Stimulated activated CD4-positive, alpha-beta T cell treated with anti-CD3 and anti-CD28 coated beads, Interleukin-2, amount 100 ng/mL, for 48 hours (primary cell): Measurements from ENCODE around the gene CHRNA4.
"Not testable (repeated sequence)": the region's sequence is repeated elsewhere in the genome, so short reads cannot be mapped to it uniquely, and the experiment has no call there.

Source experiments
- DNase-seq, 2 donors: peaks; one replicate each; pipeline ENCODE4 v3.0.0-alpha.2; 2020

The CHRNA4 gene

DNA sequence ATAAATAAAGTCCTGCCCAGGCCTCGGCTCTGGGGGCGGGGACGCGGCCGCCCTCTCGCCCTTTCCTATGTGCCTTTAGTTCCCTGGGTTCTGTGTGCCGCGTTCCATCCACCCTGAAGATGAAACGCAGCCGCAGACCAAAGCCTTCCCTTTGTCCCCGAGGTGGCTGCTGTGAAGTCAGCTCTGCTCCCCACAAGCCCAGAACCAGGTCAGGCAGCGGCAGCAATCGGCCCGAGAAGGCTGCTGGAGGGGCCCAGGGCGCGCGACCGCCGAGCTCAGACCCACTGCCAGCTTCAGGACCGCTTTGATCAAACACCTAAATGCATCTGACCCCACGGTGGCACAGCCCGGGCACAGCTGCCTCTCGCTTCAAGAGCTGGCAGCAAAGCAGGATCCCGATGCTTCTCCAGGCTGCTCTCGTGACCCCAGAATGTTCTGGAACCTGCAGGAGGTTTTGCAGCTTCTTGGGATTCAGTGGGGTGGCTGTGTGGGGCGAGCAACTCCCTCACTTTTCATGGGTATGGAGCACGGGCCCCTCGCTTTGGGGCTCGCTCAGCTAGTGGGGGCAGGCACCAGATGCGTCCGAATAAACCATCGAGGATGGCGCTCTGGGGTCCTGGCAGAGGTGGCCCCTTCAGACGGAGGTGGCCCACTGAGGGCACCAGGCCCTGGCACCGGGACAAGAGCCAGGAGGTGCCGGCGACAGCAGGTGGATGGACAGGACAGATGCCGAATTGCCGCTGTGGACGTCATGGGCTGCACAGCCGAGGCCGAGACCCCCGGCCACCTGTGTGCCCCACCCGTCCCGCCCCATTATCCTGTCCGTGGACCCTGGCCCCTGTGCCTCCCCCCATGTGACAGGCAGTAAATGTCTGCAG lies 13.0 kb downstream of the CHRNA4 start:
- DNase-seq = no peak

DNA sequence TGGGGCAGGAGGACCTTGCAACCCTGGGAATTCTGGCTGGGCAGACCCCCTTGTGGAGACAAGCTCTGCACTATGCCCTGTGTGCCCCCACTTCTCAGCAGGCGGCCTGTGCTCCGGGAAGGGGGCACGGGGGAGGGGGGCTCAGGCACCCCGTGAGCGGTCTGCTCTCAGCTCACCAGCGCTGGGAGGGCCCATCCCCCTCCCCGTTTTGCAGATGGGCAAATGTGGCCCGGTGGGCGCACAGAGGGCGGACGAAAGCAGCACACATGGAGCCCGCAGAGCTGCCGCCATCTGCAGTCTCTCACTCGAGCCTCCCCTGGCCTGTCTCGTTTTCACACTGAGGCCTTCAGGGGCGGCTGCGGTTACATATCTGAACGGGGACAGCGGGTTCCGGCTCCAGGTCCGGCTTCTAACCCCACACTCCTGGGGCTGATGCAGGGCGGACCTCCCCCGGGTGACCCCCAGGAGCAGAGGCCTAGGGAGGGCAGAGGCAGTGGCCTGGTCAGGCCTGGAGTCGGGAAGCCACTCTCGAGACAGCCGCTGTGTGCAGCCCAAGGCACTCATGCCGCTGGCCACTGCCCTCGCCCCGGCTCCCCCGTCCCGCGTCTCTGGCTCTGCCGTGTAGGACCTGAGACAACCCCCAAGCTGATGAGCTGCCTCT lies 13.9 kb downstream of the CHRNA4 start:
- no peak for DNase-seq

DNA sequence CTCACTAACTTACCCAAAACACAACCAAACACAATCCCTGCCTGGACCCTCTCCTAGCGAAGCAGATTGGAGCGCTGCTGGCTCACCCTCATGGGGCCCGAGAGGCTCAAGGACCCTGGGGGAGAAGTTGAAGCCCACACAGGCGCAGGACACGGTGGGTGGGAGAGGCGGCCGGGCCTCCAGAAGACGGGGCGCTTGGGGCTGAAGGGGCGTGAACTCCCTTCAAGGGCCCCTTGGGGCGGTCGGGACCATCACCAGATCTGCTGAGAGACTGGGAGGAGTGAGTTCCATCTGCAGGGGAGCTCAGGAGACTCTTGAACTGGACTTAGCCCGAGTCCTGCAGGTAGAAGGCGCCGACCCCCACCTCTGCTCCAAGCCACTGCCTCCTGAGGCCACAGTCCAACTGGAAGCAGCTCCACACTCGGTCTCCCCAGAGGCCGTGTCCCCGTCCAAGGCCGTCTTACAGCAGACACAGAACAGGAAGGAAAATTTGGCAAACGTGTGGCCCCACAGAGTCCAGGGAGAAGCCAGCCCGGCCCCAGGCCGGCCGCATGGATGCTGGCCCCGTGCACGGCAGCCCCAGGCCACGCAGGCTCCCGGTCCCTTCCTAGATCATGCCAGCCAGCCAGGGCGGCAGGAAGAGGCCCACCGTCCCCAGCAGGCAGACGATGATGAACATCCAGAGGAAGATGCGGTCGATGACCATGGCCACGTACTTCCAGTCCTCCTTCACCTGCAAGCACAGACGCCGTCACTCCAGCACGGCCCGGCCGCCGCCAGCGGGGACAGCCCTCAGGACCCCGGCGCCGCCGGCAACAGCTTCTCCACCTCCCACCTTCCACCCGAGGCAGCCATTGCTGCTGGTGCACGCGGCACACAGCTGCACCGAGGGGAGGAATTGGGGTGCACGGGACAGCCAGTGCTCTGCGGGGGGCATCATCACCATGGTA lies 14.7 kb downstream of the CHRNA4 start:
- DNase-seq = no peak

DNA sequence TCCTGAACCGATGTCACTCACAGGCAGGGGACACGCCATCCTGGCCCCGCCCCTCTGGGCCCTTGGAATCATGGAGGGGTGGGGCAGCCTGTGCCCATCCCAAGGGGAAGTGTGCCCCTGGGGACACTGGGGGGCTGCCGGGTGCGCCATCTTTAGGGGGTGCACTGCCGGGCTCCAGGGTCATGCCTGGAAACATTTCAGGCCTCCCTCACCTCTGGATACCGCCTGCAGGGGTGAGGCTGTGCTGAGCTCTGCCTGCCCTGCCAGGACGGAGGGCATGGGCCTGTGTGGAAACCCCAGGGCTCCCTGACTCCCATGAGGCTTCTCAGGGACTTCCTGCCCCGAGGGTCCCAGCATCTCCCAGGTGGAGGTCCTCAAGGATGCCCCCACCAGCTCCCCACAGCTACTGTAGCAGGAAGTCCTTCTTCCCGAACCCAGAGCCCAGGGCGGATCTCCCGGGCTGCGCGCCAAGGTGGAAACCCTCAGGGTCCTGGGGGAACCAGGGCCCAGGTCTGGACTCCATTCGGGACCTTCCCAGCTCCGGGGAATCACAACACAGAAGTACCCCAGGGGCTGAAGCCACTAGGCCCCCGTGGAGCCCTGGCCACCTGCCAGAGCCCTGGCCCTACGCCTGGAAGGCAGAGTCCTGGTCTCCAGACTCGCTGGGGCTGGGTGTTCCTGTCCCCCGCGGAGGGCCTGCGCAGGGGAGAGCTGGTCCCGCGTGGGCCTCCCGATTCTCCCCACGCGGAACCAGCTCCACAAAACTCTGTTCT lies 15.6 kb downstream of the CHRNA4 start:
- no peak for DNase-seq

DNA sequence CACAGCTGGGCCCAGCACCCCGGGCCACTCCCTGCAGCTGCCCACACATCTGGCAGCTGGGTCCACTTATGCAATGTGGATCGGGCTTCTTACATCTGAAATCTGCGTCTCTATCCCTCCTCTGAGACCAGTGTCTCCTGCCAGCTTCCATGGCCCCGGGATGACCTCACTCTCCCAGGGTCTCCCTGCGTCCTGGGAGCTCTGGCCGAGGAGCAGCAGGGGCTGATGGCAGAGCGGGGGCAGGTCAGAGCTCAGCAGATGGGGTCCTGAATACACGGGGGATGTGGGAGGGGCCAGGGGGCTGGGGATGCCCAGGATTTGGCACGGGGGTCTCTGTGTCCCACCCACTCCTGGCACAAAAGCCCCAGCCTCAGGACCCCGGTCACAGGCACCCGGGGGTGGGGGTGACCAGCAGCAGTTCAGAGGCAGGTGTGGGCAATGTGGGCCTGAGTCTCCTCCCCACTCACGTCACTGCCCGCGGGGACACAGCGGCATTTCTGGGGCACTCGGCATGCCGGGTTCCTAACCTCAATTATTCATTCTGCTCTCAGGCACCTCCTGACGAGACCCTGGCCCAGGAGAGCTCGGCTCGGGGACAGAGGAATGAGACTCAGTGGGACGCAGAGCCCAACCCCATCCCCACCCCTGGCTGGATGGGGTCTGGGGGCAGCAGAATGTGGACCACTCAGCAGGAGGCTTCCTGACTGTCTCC lies 16.4 kb downstream of the CHRNA4 start:
- DNase-seq = no peak

DNA sequence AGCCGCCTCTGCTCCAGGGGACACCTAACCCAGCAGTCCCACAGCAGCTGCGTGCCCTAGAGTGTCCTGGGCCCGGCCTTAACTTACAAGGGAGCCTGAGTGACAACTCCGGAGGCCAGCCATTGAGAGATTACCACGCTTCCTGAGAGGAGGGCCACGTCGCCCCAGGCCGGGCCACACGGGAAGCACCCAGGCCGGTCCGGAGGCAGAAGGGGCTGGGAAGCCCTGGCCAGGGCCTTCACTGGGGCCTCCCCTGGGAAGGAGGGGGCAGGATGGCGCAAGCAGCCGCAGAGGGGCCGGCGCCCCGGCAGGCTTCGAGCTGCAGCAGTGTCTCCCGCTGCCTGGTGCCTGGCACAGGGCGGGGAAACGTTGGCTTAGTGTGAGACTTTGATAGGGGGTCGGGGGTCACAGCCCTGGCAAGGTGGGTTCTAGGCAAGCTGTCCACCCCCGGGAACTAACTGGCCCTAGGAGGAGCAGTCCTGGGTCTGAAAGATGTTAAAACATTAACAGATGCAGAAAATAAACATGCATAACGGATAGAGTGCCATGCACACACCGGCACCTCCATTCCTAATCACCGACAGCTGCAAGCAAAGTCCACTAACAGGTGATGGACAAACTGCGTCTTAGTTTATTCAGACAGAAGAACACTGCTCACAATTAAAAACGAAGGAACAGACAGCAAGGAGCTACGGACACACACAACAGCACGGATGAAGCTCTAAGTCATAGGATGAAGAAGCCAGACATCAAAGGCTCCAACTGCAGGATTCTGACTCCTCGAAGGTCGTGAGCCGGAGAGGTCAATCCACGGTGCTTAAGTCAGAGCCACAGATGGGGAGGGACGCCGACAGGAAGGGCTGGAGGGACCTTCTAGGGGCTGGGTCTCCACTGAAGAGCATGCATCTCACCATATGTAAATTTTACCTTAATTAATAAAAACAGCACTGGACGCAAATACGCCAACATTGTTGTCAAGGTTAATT lies 17.4 kb downstream of the CHRNA4 start:
- no peak for DNase-seq

DNA sequence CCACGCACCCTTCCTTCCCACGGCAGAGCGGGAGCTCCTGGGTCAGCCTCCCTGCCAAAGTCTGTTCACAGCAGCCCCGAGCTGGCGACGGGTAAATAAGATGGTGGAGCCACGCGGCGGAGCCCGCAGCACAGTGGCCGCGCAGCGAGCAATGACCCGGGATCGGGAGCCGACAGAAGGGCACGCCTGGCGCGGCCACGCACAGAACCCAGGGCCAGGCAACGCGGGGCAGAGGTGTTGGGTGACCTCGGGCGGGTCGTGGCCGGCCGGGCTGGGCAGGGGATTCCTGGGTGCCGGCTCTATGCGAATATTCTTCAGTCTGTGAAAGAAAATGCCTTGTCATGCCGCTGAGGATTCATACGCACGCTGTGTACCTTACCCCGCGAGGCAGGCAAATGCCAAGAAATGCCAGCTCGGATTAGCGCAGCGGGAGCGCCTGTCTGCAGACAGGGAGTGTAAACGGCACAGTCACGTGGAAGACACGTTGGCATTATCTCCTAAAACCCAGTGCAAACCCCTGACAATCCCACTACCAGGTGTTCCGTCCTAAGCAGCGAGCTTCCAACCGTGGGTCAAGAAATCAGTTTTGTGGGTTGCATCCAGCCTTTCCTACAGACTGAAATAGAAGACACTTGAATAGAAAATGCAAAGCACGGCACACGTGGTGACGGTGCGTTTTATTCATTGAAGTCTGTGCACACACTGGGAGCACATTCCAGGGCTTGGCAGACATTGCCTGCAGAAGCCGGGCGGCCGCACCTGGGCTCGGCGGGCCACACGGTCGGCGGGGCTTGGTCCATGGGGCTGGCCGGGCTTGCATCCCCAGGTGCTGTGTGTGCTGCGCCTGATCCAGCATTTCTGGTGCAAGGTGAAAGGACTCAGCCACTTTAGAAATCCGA lies 18.3 kb downstream of the CHRNA4 start:
- DNase-seq = no peak

DNA sequence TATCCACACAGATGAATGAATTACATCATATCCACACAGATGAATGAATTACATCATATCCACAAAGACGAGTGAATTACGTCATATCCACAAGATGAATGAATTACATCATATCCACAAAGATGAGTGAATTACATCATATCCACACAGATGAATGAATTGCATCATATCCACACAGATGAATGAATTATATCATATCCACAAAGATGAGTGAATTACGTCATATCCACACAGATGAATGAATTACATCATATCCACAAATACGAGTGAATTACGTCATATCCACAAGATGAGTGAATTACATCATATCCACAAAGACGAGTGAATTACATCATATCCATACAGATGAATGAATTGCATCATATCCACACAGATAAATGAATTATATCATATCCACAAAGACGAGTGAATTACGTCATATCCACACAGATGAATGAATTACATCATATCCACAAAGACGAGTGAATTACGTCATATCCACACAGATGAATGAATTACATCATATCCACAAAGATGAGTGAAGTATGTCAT lies 20.9 kb downstream of the CHRNA4 start:
- DNase-seq = not testable (repeated sequence)

DNA sequence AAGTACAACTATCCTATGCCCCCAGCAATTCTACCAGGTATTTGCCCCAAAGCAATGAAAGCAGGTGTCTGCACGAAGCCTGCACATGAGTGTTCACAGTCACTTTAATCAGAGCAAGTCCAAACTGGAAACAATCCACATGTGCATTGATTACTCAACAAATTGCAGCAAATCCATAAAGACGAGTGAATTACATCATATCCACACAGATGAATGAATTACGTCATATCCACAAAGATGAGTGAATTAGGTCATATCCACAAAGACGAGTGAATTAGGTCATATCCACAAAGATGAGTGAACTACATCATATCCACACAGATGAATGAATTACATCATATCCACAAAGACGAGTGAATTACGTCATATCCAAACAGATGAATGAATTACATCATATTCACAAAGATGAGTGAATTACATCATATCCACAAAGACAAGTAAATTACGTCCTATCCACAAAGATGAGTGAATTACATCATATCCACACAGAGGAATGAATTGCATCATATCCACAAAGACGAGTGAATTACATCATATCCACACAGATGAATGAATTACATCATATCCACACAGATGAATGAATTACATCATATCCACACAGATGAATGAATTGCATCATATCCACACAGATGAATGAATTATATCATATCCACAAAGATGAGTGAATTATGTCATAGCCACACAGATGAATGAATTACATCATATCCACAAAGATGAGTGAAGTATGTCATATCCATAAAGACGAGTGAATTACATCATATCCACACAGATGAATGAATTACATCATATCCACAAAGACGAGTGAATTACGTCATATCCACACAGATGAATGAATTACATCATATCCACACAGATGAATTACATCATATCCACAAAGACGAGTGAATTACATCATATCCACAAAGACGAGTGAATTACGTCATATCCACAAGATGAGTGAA lies 21.7 kb downstream of the CHRNA4 start:
- DNase-seq = not testable (repeated sequence)

DNA sequence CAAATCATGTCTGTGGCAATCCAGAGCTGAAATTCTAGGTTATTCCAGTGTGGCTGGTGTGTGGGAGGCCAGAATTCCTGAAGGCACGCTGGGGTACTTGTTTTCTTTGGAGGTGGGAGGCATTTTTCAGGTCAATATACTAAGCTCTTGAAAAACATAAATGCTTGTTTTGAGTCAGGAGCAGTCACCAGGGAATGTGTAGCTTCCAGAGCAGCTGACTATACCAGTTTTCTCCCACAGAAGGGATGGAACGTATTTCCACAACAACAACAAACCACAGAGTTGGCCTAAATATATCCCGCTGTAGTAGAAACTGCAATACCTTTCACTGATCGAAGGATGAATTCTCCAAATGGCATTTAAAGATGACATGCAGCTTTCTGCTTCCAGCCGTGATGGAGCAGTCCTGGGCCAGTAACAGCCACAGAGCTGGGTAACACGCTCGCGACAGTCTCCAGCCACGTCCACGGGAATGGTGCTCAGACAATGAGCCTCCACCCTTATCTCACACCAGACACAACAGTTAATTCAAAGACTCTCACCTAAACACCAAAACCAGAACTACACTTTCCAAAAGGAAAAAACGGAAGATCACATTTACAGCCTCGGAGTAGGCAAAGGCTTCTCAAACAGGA lies 23.2 kb downstream of the CHRNA4 start:
- DNase-seq = no peak

DNA sequence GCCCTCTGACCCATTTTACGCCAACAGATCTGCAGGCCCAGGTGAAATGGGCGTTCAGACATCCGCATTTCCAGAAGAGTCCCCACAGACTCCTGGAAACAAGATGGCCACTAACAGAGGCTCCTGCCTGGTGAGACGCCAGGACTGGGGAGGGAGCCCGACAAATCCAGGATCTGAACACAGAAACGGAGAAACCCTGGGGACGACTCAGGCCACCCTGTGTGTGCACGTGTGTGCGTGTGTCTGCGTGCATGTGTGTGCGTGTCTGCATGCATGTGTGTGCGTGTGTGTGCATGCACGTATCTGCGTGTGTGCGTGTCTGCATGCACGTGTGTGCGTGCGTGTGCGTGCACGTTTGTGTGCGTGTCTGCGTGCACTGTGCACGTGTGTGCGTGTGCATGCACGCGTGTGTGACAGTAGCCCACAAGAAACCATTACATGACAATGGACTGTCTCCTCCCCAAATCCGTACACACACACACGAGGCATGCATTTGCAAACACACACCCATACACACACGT lies 24.9 kb downstream of the CHRNA4 start:
- DNase-seq = no peak

DNA sequence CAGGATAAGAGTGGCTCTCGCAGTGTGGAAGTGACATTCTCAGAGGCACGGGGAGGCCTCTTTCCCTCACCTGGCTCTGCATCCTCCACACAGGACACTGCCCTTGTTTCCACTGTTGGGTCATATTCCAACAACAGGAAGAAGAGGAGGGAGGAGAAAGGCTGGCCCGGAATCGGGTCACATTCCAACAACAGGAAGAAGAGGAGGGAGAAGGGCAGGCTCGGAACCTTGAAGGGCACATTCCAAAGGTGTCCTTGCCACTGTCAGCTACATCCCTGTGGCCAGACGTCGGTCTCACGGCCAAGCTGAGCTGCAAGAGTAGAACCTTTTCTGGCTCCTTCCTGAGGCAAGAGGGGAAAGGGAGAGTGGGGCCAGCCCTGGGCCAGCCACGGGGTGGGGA lies 25.4 kb downstream of the CHRNA4 start:
- no peak for DNase-seq

DNA sequence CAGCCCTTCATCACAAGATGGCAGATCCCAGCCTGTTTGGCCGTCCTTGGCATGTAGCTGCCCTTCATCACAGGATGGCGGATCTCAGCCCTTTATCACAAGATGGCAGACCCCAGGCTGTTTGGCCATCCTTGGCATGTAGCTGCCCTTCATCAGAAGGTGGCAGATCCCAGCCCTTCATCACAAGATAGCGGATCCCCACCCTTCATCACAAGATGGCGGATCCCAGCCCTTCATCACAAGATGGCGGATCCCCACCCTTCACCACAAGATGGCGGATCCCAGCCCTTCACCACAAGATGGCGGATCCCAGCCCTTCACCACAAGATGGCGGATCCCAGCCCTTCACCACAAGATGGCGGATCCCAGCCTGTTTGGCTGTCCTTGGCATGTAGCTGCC lies 26.1 kb downstream of the CHRNA4 start:
- not testable (repeated sequence) for DNase-seq

DNA sequence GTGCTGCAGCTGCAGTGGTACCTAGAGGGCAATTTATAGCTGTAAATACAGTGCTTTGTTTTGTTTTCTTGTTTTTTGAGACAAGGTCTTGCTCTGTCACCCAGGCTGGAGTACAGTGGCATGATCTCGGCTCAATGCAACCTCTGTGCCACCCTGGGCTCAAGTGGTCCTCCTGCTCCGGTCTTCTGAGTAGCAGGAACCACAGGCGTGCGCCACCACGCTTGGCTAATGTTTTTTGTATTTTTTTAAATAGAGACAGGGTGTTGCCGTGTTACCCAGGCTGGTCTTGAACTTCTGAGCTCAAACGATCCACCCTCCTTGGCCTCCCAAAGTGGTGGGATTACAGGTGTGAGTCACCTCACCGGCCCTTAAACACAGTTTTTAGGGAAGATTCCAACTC lies 26.8 kb downstream of the CHRNA4 start:
- no peak for DNase-seq

DNA sequence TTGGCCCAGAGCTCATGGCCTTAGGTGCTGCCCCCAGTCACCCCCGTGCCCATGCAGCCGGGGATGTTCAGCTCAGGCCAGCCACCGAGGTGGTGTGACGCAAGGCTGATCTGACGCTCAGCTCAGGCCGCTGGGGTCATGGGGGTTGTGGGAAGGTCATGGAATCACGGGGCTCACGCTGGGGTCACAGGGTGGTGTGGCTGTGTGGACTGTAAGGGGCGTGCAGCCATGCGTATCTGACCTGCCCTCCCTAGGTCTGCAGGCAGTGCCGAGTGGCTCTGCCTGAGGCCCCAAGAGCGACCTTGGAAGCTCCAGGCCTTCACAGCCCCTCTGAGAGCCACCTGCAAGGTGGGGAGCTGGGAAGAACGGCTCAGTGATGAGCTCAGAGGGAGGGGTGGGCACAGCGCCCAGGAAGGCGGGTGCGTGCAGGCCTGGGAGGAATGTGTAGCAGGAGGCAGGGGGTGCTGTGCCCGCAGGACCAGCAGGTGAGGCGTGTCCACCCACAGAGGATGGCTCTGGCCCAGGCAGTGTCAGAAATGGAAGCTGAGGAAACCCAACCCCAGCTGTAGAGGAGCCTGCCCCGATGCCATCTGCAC lies 27.8 kb downstream of the CHRNA4 start:
- no peak for DNase-seq

DNA sequence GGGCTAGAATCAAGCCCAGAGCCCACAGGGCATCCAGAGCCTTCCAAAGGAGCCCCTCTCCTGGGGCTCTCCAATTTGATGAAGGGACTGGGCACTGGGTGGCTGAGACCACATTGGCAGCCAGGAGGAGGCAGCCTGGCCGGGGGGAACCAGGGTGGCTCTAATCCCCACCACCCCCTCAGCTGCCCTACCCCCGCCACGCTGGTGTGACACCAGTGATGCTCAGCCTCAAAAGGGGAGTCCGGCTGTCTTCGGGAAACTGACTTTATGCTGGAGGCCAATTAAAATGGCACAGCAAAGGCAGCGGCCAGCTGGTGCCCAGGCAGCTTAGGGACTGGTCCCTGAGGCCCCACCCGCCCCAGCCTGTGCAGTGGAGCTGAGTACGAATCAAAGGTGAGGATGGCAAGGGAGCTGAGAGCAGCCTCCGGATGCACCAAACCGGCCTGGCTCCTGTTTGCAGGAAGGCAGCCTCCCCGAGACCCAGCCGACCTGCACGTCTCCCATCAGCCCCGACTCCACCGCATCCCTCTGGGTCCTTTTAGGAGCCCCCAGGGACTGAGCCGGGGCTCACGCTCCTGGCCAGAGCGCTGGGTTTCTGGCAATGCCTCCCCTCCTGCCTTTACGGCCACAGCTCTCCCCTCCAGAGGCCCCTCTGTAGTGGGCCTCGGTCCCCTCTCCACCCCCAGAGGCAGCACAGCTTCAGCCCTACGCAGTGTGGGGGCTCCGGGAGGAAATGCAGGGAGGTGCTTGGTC lies 28.5 kb downstream of the CHRNA4 start:
- DNase-seq = no peak
